ENCODE results near the gene BNIP1.

DNA sequence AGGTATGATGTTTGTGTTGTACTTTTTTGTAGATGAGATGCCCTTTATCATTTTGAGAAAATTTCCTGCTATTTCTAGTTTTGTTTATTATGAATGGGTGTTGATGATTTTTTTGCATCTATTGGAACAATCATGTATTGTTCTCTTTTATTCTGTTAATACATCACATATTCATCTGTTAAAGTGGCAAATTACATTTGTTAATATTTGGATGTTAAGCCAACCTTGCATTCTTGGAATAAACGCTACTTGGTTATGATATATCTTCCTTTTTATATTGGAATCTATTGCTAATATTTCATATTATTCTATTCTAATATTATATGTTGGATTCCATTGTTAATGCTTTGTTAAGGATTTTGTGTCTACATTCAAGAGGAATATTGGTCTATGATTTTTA, 24.6 kb upstream of the BNIP1 start:
- TF ChIP-seq ZFP3 (CRISPR knock-in tag; IDR thresholded peaks at IDR 0.05) (no peak), TOX (CRISPR knock-in tag; IDR thresholded peaks at IDR 0.05; ENCODE audit: borderline replicate concordance) (no peak), ISL1 (CRISPR knock-in tag; IDR thresholded peaks at IDR 0.05) (no peak), ZNF70 (CRISPR knock-in tag; IDR thresholded peaks at IDR 0.05) (no peak), OSR1 (CRISPR knock-in tag; IDR thresholded peaks at IDR 0.05) (no peak), ZFP30 (CRISPR knock-in tag; IDR thresholded peaks at IDR 0.05) (no peak), ARNTL (CRISPR knock-in tag; IDR thresholded peaks at IDR 0.05; ENCODE audit: borderline replicate concordance, low read depth) (no peak)
- TF ChIP-seq, protein P1, sequence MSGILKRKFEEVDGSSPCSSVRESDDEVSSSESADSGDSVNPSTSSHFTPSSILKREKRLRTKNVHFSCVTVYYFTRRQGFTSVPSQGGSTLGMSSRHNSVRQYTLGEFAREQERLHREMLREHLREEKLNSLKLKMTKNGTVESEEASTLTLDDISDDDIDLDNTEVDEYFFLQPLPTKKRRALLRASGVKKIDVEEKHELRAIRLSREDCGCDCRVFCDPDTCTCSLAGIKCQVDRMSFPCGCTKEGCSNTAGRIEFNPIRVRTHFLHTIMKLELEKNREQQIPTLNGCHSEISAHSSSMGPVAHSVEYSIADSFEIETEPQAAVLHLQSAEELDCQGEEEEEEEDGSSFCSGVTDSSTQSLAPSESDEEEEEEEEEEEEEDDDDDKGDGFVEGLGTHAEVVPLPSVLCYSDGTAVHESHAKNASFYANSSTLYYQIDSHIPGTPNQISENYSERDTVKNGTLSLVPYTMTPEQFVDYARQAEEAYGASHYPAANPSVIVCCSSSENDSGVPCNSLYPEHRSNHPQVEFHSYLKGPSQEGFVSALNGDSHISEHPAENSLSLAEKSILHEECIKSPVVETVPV (CRISPR knock-in tag; IDR thresholded peaks at IDR 0.05): no peak
- TF ChIP-seq, protein P2, sequence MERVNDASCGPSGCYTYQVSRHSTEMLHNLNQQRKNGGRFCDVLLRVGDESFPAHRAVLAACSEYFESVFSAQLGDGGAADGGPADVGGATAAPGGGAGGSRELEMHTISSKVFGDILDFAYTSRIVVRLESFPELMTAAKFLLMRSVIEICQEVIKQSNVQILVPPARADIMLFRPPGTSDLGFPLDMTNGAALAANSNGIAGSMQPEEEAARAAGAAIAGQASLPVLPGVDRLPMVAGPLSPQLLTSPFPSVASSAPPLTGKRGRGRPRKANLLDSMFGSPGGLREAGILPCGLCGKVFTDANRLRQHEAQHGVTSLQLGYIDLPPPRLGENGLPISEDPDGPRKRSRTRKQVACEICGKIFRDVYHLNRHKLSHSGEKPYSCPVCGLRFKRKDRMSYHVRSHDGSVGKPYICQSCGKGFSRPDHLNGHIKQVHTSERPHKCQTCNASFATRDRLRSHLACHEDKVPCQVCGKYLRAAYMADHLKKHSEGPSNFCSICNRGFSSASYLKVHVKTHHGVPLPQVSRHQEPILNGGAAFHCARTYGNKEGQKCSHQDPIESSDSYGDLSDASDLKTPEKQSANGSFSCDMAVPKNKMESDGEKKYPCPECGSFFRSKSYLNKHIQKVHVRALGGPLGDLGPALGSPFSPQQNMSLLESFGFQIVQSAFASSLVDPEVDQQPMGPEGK (CRISPR knock-in tag; IDR thresholded peaks at IDR 0.05; ENCODE audit: borderline replicate concordance): no peak
